Naive thymus-derived CD4-positive, alpha-beta T cell (primary cell): ENCODE results near the gene DAAM1. TPM values are rescaled to one million over a fixed set of nuclear protein-coding genes. Genes with fewer than 3 reads are reported as not detected.
A peak's percentile ranks its signal among the peaks of the same experiment; 100 is the strongest.

Experiments
- ATAC-seq: fragments of 150-1000 bp; cut with Tn5 transposase; 2 replicates; pipeline ENCODE4 v1.10.0; 2021; ENCODE audit warnings: mild to moderate bottlenecking, moderate library complexity
- CTCF ChIA-PET: fragments of 350-600 bp; sonication (Branson Sonifier 250); formaldehyde crosslinking; loops from one replicate; lab custom pipeline; 2021; ENCODE audit warnings: antibody characterized with exemption; lab: Charles Lee
- POLR2A ChIA-PET: fragments of 350-600 bp; sonication (Branson Sonifier 250); formaldehyde crosslinking; loops from one replicate; lab custom pipeline; 2021; ENCODE audit warnings: antibody characterized with exemption, inconsistent platforms; lab: Charles Lee
- DNase-seq, 9 donors: peaks; one replicate each; pipeline versions ENCODE4 v3.0.0 to v3.0.0-alpha.2; 2020 to 2022; ENCODE audit warnings: mixed read lengths in 1 of 9
- H3K27ac ChIP-seq: one replicate; pipeline ENCODE4 v1.7.0; 2013; ENCODE audit warnings: mild to moderate bottlenecking, low read depth, low read length, moderate library complexity
- H3K27me3 ChIP-seq, 2 donors: one replicate each; pipeline ENCODE4 v1.7.0; 2013; ENCODE audit warnings: low read length in 2 of 2, mild to moderate bottlenecking in 2 of 2, moderate library complexity in 2 of 2; ENCODE audit not compliant: control insufficient read depth in 2 of 2, insufficient read depth in 2 of 2
- H3K36me3 ChIP-seq, 3 experiments: 1 replicate in 2 of 3; 2 replicates in 1 of 3; pipeline ENCODE4 v1.7.0; 2013; ENCODE audit warnings: low read length in 3 of 3, mild to moderate bottlenecking in 3 of 3, moderate library complexity in 1 of 3; ENCODE audit not compliant: insufficient read depth in 3 of 3, control insufficient read depth in 2 of 3
- H3K4me1 ChIP-seq, 2 donors: one replicate each; pipeline ENCODE4 v1.7.0; 2013; ENCODE audit warnings: low read length in 2 of 2, mild to moderate bottlenecking in 2 of 2, moderate library complexity in 1 of 2; ENCODE audit not compliant: control insufficient read depth in 2 of 2, insufficient read depth in 2 of 2
- H3K4me3 ChIP-seq: 2 replicates; pipeline ENCODE4 v1.7.0; 2013; ENCODE audit warnings: mild to moderate bottlenecking, low read length
- H3K9me3 ChIP-seq, 3 experiments: 1 replicate in 2 of 3; 2 replicates in 1 of 3; pipeline ENCODE4 v1.7.0; 2013; ENCODE audit warnings: low read length in 3 of 3; ENCODE audit not compliant: control insufficient read depth in 2 of 3
- H3K27ac Mint-ChIP-seq, 9 donors: one replicate each; pipeline ENCODE4 v1.8.0; 2020 to 2022; ENCODE audit warnings: mixed read lengths in 9 of 9, mild to moderate bottlenecking in 8 of 9, moderate library complexity in 5 of 9, inconsistent platforms in 2 of 9
- H3K27me3 Mint-ChIP-seq, 5 donors: one replicate each; pipeline ENCODE4 v1.8.0; 2021 to 2022; ENCODE audit warnings: mixed read lengths in 5 of 5, mild to moderate bottlenecking in 1 of 5
- H3K36me3 Mint-ChIP-seq, 5 donors: one replicate each; pipeline ENCODE4 v1.8.0; 2020 to 2022; ENCODE audit warnings: mixed read lengths in 5 of 5, mild to moderate bottlenecking in 3 of 5, inconsistent platforms in 1 of 5
- H3K4me1 Mint-ChIP-seq, 7 donors: one replicate each; pipeline ENCODE4 v1.8.0; 2020 to 2022; ENCODE audit warnings: mixed read lengths in 7 of 7, mild to moderate bottlenecking in 3 of 7, inconsistent platforms in 1 of 7
- H3K4me3 Mint-ChIP-seq, 10 donors: one replicate each; pipeline ENCODE4 v1.8.0; 2020 to 2022; ENCODE audit warnings: mild to moderate bottlenecking in 10 of 10, mixed read lengths in 10 of 10, moderate library complexity in 6 of 10, inconsistent platforms in 2 of 10
- H3K9me3 Mint-ChIP-seq, 11 donors: one replicate each; pipeline ENCODE4 v1.8.0; 2020 to 2022; ENCODE audit warnings: mixed read lengths in 11 of 11, mild to moderate bottlenecking in 4 of 11, inconsistent platforms in 1 of 11, moderate library complexity in 1 of 11
- intact Hi-C, 2 donors: fragments of 100-400 bp; cut with micrococcal nuclease; formaldehyde crosslinking; loops; one replicate each; pipeline ENCODE4 v1.15.1; 2023
- polyA plus RNA-seq, 2 donors: library from polyadenylated mRNA; unstranded; fragments of 300-500 nt; fragmentation: Illumina TruSeq; gene quantifications; one replicate each; pipeline ENCODE4 v1.2.3, GENCODE V29; 2021
- total RNA-seq, 6 experiments: library from RNA in 5 of 6; stranded (reverse) in 5 of 6; gene quantifications; 1 replicate in 5 of 6; 2 replicates in 1 of 6; pipeline ENCODE4 v1.2.3 and lab custom pipeline; 2021 to 2026

Gene DAAM1
- total and polyA plus RNA-seq, 7 experiments from 2014 or later = 5.5 to 21.0 (median 10.8) TPM

DNA sequence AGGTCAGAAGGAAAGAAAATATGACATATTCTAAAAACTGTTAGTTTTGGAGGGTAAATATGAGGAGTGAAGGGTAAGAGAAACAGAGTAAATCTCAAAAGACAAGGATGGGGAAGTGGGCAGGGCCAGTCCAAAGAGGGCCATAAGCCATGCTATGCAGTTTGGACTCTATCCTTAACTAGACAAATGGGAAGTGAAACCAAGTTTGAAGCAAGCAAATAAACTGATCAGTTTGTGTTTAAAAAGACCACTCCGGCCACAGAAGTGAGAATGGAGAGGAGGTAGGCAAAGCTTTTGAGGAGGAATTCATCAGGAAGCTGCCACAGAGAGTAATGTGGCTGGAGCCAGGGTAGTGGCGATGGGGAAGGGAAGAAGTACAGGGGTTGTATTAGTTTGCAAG is 37.5 kb upstream of the DAAM1 start:
- Histone ChIP-seq H3K9me3 (no peaks in the 10 kb centered on the region), H3K27ac (no peak overlapping the region), H3K27me3 (no peaks in the 10 kb centered on the region), H3K4me1 (peaks cover 0 to 5% of the 10 kb centered on the region in 2 donors), H3K36me3 (no peaks in the 10 kb centered on the region), H3K4me3 (no peak overlapping the region)
- CTCF ChIA-PET = no interaction called here
- intact Hi-C loops = no loop called here
- POLR2A ChIA-PET = no interaction called here
- Mint-ChIP-seq H3K4me3 (no peak overlapping the region), H3K36me3 (no peaks in the 10 kb centered on the region), H3K27ac (peak overlapping the region in 1 of 9 donors; percentile 25), H3K4me1 (peaks cover 4 to 25% (median 12%) of the 10 kb centered on the region in 7 donors), H3K27me3 (peaks cover 0 to 11% (median 0%) of the 10 kb centered on the region in 5 donors), H3K9me3 (no peaks in the 10 kb centered on the region)
- DNase-seq (no peak), ATAC-seq (peak; percentile 67)

GRCh38 chr14:59154373-59154772 is 34.1 kb upstream of the DAAM1 start:
- intact Hi-C loops = no loop called here
- POLR2A ChIA-PET = interaction anchor here (0.9 kb wide), 1 partner anchor 10 kb away, joined by 3 read pairs; no protein-coding TSS in a partner anchor
- ATAC-seq (no peak), DNase-seq (peak in 4 of 9 donors; percentile 2 to 31 (median 20))
- Histone ChIP-seq H3K27me3 (no peaks in the 10 kb centered on the region), H3K4me3 (no peak overlapping the region), H3K9me3 (no peaks in the 10 kb centered on the region), H3K36me3 (no peaks in the 10 kb centered on the region), H3K27ac (no peak overlapping the region), H3K4me1 (peaks cover 0 to 5% of the 10 kb centered on the region in 2 donors)
- Mint-ChIP-seq H3K9me3 (peaks cover 0 to 5% (median 3%) of the 10 kb centered on the region in 11 donors), H3K4me1 (peaks cover 4 to 25% (median 12%) of the 10 kb centered on the region in 7 donors), H3K36me3 (no peaks in the 10 kb centered on the region), H3K27me3 (peaks cover 0 to 16% (median 4%) of the 10 kb centered on the region in 5 donors), H3K27ac (peak overlapping the region in 5 of 9 donors; percentile 3 to 76 (median 60)), H3K4me3 (peak overlapping the region in 3 of 10 donors; percentile 29 to 67 (median 39))
- CTCF ChIA-PET = no interaction called here

- ChIA-PET CTCF (no interaction called here), POLR2A (no interaction called here)
- H3K9me3 Mint-ChIP-seq = peaks cover 0 to 5% (median 3%) of the 10 kb centered on the region in 11 donors
These were observed 32.6 kb upstream of the DAAM1 start for GRCh38 chr14:59155886-59156285.

DNA sequence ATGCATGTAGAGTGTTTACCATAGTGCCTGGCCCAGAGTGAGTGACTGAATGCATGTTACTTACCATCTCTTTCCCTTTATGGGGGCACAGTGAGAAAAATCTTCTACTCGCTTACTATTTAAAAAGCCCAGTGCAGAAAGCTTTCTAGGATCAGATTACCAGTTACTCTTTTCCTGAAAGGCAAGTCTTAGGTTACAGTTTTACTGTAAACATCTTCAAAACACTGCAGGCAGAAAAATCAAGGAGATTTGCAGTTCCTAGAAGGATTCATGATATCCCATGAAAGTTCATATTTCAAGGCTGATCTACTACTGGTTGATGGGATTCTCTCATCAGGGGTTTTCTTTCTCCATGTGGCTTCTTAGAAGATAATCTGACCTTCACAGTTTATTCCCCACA is 29.3 kb upstream of the DAAM1 start:
- Mint-ChIP-seq H3K4me1 (peaks cover 5 to 21% (median 8%) of the 10 kb centered on the region in 7 donors), H3K27ac (no peak overlapping the region), H3K27me3 (peaks cover 7 to 29% (median 11%) of the 10 kb centered on the region in 5 donors), H3K4me3 (no peak overlapping the region), H3K9me3 (peaks cover 0 to 5% (median 3%) of the 10 kb centered on the region in 11 donors), H3K36me3 (no peaks in the 10 kb centered on the region)
- Histone ChIP-seq H3K27ac (no peak overlapping the region), H3K4me3 (no peak overlapping the region), H3K4me1 (peaks cover 0 to 5% of the 10 kb centered on the region in 2 donors), H3K27me3 (no peaks in the 10 kb centered on the region), H3K36me3 (no peaks in the 10 kb centered on the region), H3K9me3 (no peaks in the 10 kb centered on the region)
- ATAC-seq (no peak), DNase-seq (no peak)
- ChIA-PET POLR2A (no interaction called here), CTCF (no interaction called here)
- intact Hi-C loops = no loop called here

More at GRCh38 chr14:59155886-59156285, 32.6 kb upstream of the DAAM1 start:
- no peak overlapping the region for H3K27ac Mint-ChIP-seq
- peaks cover 0 to 22% (median 4%) of the 10 kb centered on the region in 5 donors for H3K27me3 Mint-ChIP-seq
- intact Hi-C loops = no loop called here
- DNase-seq (no peak), ATAC-seq (no peak)
- Histone ChIP-seq H3K4me3 (no peak overlapping the region), H3K4me1 (peaks cover 0 to 5% of the 10 kb centered on the region in 2 donors), H3K36me3 (no peaks in the 10 kb centered on the region), H3K9me3 (no peaks in the 10 kb centered on the region), H3K27ac (no peak overlapping the region), H3K27me3 (no peaks in the 10 kb centered on the region)
- no peak overlapping the region for H3K4me3 Mint-ChIP-seq
- H3K36me3 Mint-ChIP-seq = no peaks in the 10 kb centered on the region
- H3K4me1 Mint-ChIP-seq = peaks cover 4 to 25% (median 12%) of the 10 kb centered on the region in 7 donors

GRCh38 chr14:59160506-59160905 is 28.0 kb upstream of the DAAM1 start:
- POLR2A ChIA-PET = no interaction called here

DNA sequence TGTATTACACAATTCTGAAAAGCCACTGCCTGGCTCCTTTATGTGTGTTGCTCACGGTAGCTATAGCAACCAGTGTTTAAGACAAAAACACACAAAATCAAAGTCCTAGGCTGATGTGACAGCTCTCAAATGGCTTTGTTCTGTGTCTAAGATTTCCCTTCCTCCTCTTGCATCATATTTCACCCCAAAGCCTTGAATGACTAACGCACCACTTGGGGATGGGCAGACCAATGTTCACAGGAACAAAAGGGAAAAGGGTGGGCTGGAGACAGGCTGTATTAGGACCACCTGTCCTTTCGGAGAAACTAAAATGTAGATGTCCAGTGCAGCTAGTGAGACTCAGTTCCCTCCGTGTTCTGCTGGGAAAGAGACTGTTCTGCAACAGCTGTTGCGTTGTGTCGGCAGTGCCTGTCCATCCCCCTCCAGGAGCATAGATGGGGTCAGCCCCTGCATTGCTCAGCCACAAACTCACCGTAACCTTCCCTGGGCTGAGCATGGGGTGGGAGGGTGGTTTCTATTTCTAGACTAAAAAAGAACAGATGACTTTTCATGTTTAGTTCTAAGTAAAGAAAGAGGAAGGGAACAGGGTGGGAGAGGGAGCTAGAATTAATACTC is 26.8 kb upstream of the DAAM1 start:
- intact Hi-C loops = no loop called here
- H3K36me3 ChIP-seq = no peaks in the 10 kb centered on the region
- peak in 5 of 9 donors; percentile 4 to 48 (median 14) for DNase-seq
- Mint-ChIP-seq H3K27me3 (peaks cover 7 to 36% (median 18%) of the 10 kb centered on the region in 5 donors), H3K4me3 (no peak overlapping the region), H3K4me1 (peaks cover 0 to 9% (median 0%) of the 10 kb centered on the region in 7 donors), H3K27ac (peak overlapping the region in 2 of 9 donors; percentile 32 to 78), H3K9me3 (peaks cover 0 to 5% (median 3%) of the 10 kb centered on the region in 11 donors), H3K36me3 (no peaks in the 10 kb centered on the region)
- no peak overlapping the region for H3K4me3 ChIP-seq
- no peaks in the 10 kb centered on the region for H3K9me3 ChIP-seq
- POLR2A ChIA-PET = no interaction called here
- CTCF ChIA-PET = no interaction called here
- peak; percentile 83 for ATAC-seq
- no peak overlapping the region for H3K27ac ChIP-seq
- H3K4me1 ChIP-seq = no peaks in the 10 kb centered on the region
- no peaks in the 10 kb centered on the region for H3K27me3 ChIP-seq

More at GRCh38 chr14:59160506-59160905, 28.0 kb upstream of the DAAM1 start:
- H3K9me3 Mint-ChIP-seq = peaks cover 0 to 5% (median 3%) of the 10 kb centered on the region in 11 donors
- CTCF ChIA-PET = no interaction called here
- no peak for ATAC-seq
- intact Hi-C loops = no loop called here
- H3K36me3 Mint-ChIP-seq = no peaks in the 10 kb centered on the region
- H3K4me3 Mint-ChIP-seq = no peak overlapping the region
- Histone ChIP-seq H3K36me3 (no peaks in the 10 kb centered on the region), H3K4me1 (no peaks in the 10 kb centered on the region), H3K4me3 (no peak overlapping the region), H3K9me3 (no peaks in the 10 kb centered on the region), H3K27ac (no peak overlapping the region), H3K27me3 (no peaks in the 10 kb centered on the region)
- DNase-seq = no peak
- H3K4me1 Mint-ChIP-seq = peaks cover 0 to 11% (median 4%) of the 10 kb centered on the region in 7 donors
- H3K27ac Mint-ChIP-seq = no peak overlapping the region
- H3K27me3 Mint-ChIP-seq = peaks cover 7 to 33% (median 18%) of the 10 kb centered on the region in 5 donors
